ENCODE measurements around the gene ATAD5.
A peak's percentile ranks its signal among the peaks of the same experiment; 100 is the strongest.
"Not testable (repeated sequence)": the region's sequence is repeated elsewhere in the genome, so short reads cannot be mapped to it uniquely, and the experiment has no call there.

Gene ATAD5

GRCh38 chr17:30822919-30823318 lies 8.8 kb upstream of the ATAD5 start:
- peak overlapping the region; percentile 4 for H3K27ac ChIP-seq
- not testable (repeated sequence) for DNase-seq (ENCODE audit: low read depth, low spot score)

DNA sequence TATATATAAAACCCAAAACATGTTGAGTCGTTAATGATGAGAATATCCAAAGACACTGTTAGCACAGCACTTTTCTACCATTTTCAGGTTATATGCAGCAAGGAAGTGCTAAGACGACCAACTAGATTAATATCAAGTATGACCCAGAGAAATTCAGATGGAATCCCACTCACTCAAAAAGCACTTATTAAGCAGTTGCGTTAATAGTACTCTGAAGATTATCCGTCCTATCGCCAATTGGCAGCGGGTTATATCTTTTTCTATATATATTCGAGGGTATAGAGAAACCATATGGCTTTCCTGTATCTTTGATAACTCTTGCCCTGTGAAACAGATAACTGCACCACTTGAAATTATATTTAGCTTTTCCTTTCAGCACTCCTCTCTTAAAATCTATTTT lies 8.3 kb upstream of the ATAD5 start:
- no peak for DNase-seq (ENCODE audit: low read depth, low spot score)
- peak overlapping the region; percentile 79 for H3K27ac ChIP-seq

- no peak for DNase-seq (ENCODE audit: low read depth, low spot score)
- H3K27ac ChIP-seq: peak overlapping the region; percentile 79
Observed at GRCh38 chr17:30824002-30824355, 7.8 kb upstream of the ATAD5 start.

GRCh38 chr17:30824356-30825145 lies 7.2 kb upstream of the ATAD5 start, which contains the start of gene CRLF3:
TSS of gene CRLF3 (minus strand) at chr17:30824692. CDS start at chr17:30824651, 41 bp downstream.
- peak within 1 kb of the TSS; percentile 79 for H3K27ac ChIP-seq
- DNase-seq (ENCODE audit: low read depth, low spot score): peak; percentile 64

DNA sequence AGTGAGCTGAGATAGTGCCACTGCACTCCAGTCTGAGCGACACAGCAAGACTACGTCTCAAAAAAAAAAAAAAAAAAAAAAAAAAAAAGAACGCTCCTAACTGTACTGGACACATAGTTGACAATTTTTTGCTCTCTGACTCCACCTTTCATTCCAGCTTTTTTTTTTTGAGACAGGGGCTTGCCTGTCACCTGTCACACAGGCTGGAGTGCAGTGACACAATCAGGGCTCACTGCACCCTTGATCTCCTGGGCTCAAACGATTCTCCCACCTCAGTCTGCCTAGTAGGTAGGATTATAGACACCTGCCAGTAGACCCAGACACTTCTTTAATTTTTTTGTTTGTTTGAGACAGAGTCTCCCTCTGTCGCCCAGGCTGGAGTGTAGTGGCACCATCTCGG lies 4.7 kb upstream of the ATAD5 start:
- H3K27ac ChIP-seq: no peak overlapping the region

DNA sequence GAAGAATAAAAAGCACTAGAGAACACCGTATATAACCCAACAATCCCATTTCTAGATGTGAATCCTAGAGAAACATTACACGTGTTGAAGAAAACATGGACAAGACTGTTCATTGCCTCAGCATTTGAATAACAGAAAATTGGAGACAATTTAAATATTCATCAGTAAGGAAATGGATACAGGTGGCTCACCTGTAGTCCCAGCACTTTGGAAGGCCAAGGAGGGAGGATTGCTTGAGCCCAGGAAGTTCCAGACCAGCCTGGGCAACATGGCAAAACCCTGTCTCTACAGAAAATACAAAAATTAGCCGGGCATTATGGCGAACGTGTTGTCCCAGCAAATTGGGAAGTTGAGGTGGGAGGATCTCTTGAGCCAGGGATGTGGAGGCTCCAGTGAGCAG lies 2.7 kb upstream of the ATAD5 start:
- no peak overlapping the region for H3K27ac ChIP-seq
- DNase-seq (ENCODE audit: low read depth, low spot score): no peak

More for the DNA sequence above, 4.7 kb upstream of the ATAD5 start:
- DNase-seq (ENCODE audit: low read depth, low spot score): no peak

- no peak for DNase-seq (ENCODE audit: low read depth, low spot score)
- H3K27ac ChIP-seq: peak overlapping the region; percentile 17
Observed at GRCh38 chr17:30831257-30831656, 509 bp upstream of the ATAD5 start.

DNA sequence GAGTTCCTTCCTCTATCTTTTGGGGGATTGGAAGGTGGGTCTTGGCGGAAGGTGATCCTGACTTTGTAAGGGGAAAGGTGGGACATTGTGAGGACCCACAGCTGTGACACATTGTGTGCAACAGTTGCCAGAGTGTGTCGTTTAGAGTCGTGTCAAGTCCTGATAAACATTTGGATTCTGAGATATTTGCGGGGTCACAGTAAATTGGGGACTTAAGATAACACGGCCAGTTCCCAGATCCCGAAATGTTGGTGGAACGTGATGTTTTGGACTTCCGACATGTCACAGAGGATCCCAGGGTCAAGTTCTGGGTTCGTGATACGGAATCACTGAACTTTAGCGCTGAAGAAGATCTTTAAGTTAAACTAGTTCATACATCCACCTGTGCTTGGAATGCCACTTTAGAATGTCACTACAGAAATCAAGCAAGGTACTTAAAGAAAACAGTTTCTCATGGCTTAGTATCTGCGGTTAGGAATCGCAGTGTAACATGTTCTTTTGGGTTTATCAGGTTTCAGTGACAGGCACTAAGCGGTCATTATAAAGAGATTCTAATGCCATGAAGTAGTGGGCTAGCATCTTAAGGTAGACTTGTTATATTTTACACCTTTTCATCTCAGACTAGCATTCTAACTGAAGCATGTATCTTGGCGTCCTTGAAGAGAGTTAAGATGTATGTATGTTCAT lies 815 bp downstream of the ATAD5 start:
- DNase-seq (ENCODE audit: low read depth, low spot score): no peak
- H3K27ac ChIP-seq: no peak overlapping the region

GRCh38 chr17:30838202-30838807 lies 6.5 kb downstream of the ATAD5 start:
- H3K27ac ChIP-seq: no peak overlapping the region
- DNase-seq (ENCODE audit: low read depth, low spot score): no peak

- no peak for DNase-seq (ENCODE audit: low read depth, low spot score)
- no peak overlapping the region for H3K27ac ChIP-seq
Observed at GRCh38 chr17:30840771-30841170, 9.0 kb downstream of the ATAD5 start.

- H3K27ac ChIP-seq: no peak overlapping the region
- no peak for DNase-seq (ENCODE audit: low read depth, low spot score)
Observed at GRCh38 chr17:30848021-30848420, 16.3 kb downstream of the ATAD5 start.

DNA sequence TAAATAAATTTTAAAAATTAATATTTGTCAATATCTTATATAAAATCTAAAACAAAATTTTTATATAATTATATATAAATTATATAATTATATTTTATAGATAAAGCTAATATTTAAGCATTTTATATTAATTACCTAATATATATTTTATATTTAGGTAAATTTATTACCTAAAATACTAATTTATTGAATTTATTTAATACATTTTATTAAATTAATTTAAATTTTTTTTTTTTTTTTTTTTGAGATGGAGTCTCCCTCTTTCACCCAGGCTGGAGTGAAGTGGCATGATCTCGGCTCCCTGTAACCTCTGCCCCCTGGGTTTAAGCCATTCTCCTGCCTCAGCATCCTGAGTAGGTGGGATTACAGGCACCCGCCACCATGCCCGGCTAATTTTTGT lies 22.4 kb downstream of the ATAD5 start:
- no peak overlapping the region for H3K27ac ChIP-seq
- DNase-seq (ENCODE audit: low read depth, low spot score): no peak

GRCh38 chr17:30858556-30859250 lies 26.9 kb downstream of the ATAD5 start:
- no peak overlapping the region for H3K27ac ChIP-seq
- DNase-seq (ENCODE audit: low read depth, low spot score): no peak

GRCh38 chr17:30864636-30865035 lies 32.9 kb downstream of the ATAD5 start:
- H3K27ac ChIP-seq: no peak overlapping the region
- no peak for DNase-seq (ENCODE audit: low read depth, low spot score)

GRCh38 chr17:30869005-30869404 lies 37.2 kb downstream of the ATAD5 start:
- H3K27ac ChIP-seq: no peak overlapping the region
- DNase-seq (ENCODE audit: low read depth, low spot score): no peak

GRCh38 chr17:30886187-30886586 lies 54.4 kb downstream of the ATAD5 start:
- DNase-seq (ENCODE audit: low read depth, low spot score): no peak

GRCh38 chr17:30894236-30894635 lies 62.5 kb downstream of the ATAD5 start:
- no peak overlapping the region for H3K27ac ChIP-seq
- no peak for DNase-seq (ENCODE audit: low read depth, low spot score)

More at GRCh38 chr17:30886187-30886586, 54.4 kb downstream of the ATAD5 start:
- no peak overlapping the region for H3K27ac ChIP-seq

DNA sequence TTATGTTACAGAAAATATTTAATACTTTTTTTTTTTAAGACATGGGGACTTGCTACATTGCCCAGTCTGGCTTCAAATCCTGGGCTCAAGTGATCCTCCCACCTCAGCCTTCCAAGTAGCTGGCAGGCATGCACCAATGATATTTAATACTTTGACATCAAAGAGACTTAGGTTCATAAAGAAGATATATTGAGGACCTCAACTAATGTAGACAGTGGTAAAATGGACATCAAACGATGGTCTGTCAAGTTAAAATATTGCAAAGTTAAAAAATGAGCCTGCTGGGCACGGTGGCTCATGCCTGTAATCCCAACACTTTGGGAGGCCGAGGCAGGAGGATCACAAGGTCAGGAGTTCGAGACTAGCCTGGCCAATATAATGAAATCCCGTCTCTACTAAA lies 65.5 kb downstream of the ATAD5 start:
- no peak overlapping the region for H3K27ac ChIP-seq
- DNase-seq (ENCODE audit: low read depth, low spot score): no peak

- no peak for DNase-seq (ENCODE audit: low read depth, low spot score)
- peak overlapping the region; percentile 74 for H3K27ac ChIP-seq
Observed at GRCh38 chr17:30905742-30906100, 74.0 kb downstream of the ATAD5 start.

- H3K27ac ChIP-seq: peak within 1 kb of the TSS; percentile 74
- peak; percentile 60 for DNase-seq (ENCODE audit: low read depth, low spot score)
Observed at GRCh38 chr17:30906101-30906911, 74.5 kb downstream of the ATAD5 start, which contains the start of gene TEFM. TSS of gene TEFM (minus strand) at chr17:30906238. CDS start at chr17:30906198, 40 bp downstream.

All from epithelial cell of prostate (primary cell).